ENCODE measurements around the gene IL17RC.
"Not testable (repeated sequence)": the region's sequence is repeated elsewhere in the genome, so short reads cannot be mapped to it uniquely, and the experiment has no call there.

IL17RC gene

GRCh38 chr3:9896755-9897407 lies 20.0 kb upstream of the IL17RC start:
- DNase-seq, result not testable (repeated sequence)

- no peak for DNase-seq
These were observed 19.2 kb upstream of the IL17RC start for GRCh38 chr3:9897408-9898372.

GRCh38 chr3:9898467-9899241 lies 18.2 kb upstream of the IL17RC start:
- no peak for DNase-seq

GRCh38 chr3:9899289-9899791 lies 17.6 kb upstream of the IL17RC start:
- DNase-seq, result no peak

GRCh38 chr3:9900965-9901415 lies 15.9 kb upstream of the IL17RC start:
- DNase-seq, result not testable (repeated sequence)

- DNase-seq, result peak; percentile 64
These were observed 14.9 kb upstream of the IL17RC start for GRCh38 chr3:9901967-9902366.

- peak; percentile 61 for DNase-seq
These were observed 14.3 kb upstream of the IL17RC start, which contains the start of gene IL17RE for GRCh38 chr3:9902372-9903237. Gene IL17RE (plus strand): TSS chr3:9902848. CDS start chr3:9902933, 85 bp downstream.

GRCh38 chr3:9903238-9903624 lies 13.7 kb upstream of the IL17RC start:
- no peak for DNase-seq

- no peak for DNase-seq
These were observed 13.0 kb upstream of the IL17RC start for GRCh38 chr3:9903904-9904303.

GRCh38 chr3:9906480-9906879 lies 10.4 kb upstream of the IL17RC start:
- DNase-seq, result no peak

- DNase-seq, result no peak
These were observed 8.6 kb upstream of the IL17RC start for GRCh38 chr3:9908286-9908685.

- DNase-seq, result no peak
These were observed 7.5 kb upstream of the IL17RC start for GRCh38 chr3:9909221-9910013.

GRCh38 chr3:9911863-9912262 lies 5.0 kb upstream of the IL17RC start:
- DNase-seq, result no peak

- DNase-seq, result no peak
These were observed 4.5 kb upstream of the IL17RC start for GRCh38 chr3:9912294-9912935.

GRCh38 chr3:9913601-9914000 lies 3.3 kb upstream of the IL17RC start:
- no peak for DNase-seq

- DNase-seq, result no peak
These were observed 2.9 kb upstream of the IL17RC start for GRCh38 chr3:9914011-9914410.

- DNase-seq, result no peak
These were observed 2.2 kb upstream of the IL17RC start for GRCh38 chr3:9914559-9915253.

- peak; percentile 77 for DNase-seq
These were observed 1.4 kb upstream of the IL17RC start for GRCh38 chr3:9915254-9916141.

- DNase-seq, result no peak
These were observed 558 bp upstream of the IL17RC start for GRCh38 chr3:9916346-9916733.
